OCI-LY3 (cell line): ENCODE results near the gene DAB1.

Source experiments
- H2AFZ ChIP-seq: fragments of 200-600, 300-600 bp; shearing (Covaris generic); 2 replicates; pipeline ENCODE4 v1.6.0; 2014; ENCODE audit warnings: antibody characterized with exemption, low read depth, low read length
- H3K27ac ChIP-seq: fragments of 200-600, 300-600 bp; sonication (generic); 2 replicates; pipeline ENCODE4 v1.5.1; 2014; ENCODE audit warnings: mild to moderate bottlenecking, low read length, moderate library complexity, mixed read lengths
- H3K27me3 ChIP-seq: fragments of 200-600, 300-600 bp; sonication (generic); 2 replicates; pipeline ENCODE4 v1.6.1; 2014; ENCODE audit warnings: low read depth, low read length, mixed read lengths
- H3K36me3 ChIP-seq: fragments of 200-600, 300-600 bp; sonication (generic); replicated peaks from 2 replicates; pipeline ENCODE3; 2014; ENCODE audit warnings: low read depth, low read length, mixed read lengths
- H3K4me1 ChIP-seq: fragments of 300-600, 200-600 bp; sonication (generic); 2 replicates; pipeline ENCODE4 v1.6.1; 2014; ENCODE audit warnings: low read length, mixed read lengths
- H3K4me2 ChIP-seq: fragments of 200-600, 300-600 bp; sonication (generic); 2 replicates; pipeline ENCODE4 v1.6.1; 2014; ENCODE audit warnings: low read length, mixed read lengths
- H3K4me3 ChIP-seq: fragments of 300-600, 200-600 bp; sonication (generic); 2 replicates; pipeline ENCODE4 v1.5.1; 2014; ENCODE audit warnings: antibody characterized with exemption, mild to moderate bottlenecking, low read length, moderate library complexity
- H3K79me2 ChIP-seq: fragments of 300-600, 200-600 bp; shearing (Covaris generic); 2 replicates; pipeline ENCODE4 v1.6.1; 2014; ENCODE audit warnings: mild to moderate bottlenecking, low read length, mixed read lengths
- H3K9ac ChIP-seq: fragments of 300-600, 200-600 bp; shearing (Covaris generic); 2 replicates; pipeline ENCODE4 v1.6.0; 2014; ENCODE audit warnings: mild to moderate bottlenecking, low read length, moderate library complexity
- H3K9me3 ChIP-seq: fragments of 200-600, 300-600 bp; shearing (Covaris generic); 2 replicates; pipeline ENCODE4 v1.6.1; 2014; ENCODE audit warnings: low read length, mixed read lengths; ENCODE audit not compliant: insufficient read depth
- H4K20me1 ChIP-seq: fragments of 200-600, 300-600 bp; sonication (generic); 2 replicates; pipeline ENCODE4 v1.6.1; 2016; ENCODE audit warnings: low read length, mixed read lengths; ENCODE audit not compliant: insufficient read depth
- EZH2phosphoT487 ChIP-seq: fragments of 200-600 bp; shearing (Covaris generic); IDR thresholded peaks from 2 replicates; pipeline ENCODE4 v1.6.1; 2018; ENCODE audit warnings: antibody characterized with exemption, mixed run types, low read depth
- TF ChIP-seq, protein P1 (sequence below): fragments of 200-600, 300-600 bp; sonication (generic); IDR thresholded peaks from 2 replicates; pipeline ENCODE4 v1.5.1; 2014; ENCODE audit warnings: antibody characterized with exemption, low read length, low read depth

DAB1 gene

DNA sequence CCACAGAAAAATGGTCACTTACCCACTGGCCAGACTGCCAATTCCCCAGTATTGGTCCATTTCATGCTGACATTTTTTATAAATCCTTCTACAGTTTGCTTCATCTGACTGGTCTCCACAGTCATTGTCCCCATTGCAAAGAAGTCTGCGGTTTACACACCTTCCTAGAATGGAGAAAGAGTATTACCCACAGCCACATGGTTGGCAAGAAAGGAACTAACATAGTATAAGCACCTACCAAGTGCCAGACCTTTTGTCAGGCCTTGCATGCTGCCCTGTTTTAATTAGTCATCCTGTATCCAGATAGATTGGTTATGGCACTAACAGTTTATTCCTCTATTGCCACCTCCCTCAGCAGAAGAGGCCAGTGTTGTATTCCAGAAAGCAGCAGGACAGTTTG is 469.2 kb downstream of the DAB1 start:
- H3K27ac ChIP-seq: no peak overlapping the region
- H2AFZ ChIP-seq: no peak overlapping the region
- H3K4me2 ChIP-seq: no peak overlapping the region
- no peaks in the 10 kb centered on the region for H3K4me1 ChIP-seq
- H3K9ac ChIP-seq: no peak overlapping the region
- H3K4me3 ChIP-seq: no peak overlapping the region
- no peaks in the 10 kb centered on the region for H3K79me2 ChIP-seq
- H3K27me3 ChIP-seq: no peaks in the 10 kb centered on the region
- H3K9me3 ChIP-seq: no peaks in the 10 kb centered on the region
- no peaks in the 10 kb centered on the region for H3K36me3 ChIP-seq
- no peaks in the 10 kb centered on the region for H4K20me1 ChIP-seq
- TF ChIP-seq EZH2phosphoT487: no peak
- TF ChIP-seq, protein P1, sequence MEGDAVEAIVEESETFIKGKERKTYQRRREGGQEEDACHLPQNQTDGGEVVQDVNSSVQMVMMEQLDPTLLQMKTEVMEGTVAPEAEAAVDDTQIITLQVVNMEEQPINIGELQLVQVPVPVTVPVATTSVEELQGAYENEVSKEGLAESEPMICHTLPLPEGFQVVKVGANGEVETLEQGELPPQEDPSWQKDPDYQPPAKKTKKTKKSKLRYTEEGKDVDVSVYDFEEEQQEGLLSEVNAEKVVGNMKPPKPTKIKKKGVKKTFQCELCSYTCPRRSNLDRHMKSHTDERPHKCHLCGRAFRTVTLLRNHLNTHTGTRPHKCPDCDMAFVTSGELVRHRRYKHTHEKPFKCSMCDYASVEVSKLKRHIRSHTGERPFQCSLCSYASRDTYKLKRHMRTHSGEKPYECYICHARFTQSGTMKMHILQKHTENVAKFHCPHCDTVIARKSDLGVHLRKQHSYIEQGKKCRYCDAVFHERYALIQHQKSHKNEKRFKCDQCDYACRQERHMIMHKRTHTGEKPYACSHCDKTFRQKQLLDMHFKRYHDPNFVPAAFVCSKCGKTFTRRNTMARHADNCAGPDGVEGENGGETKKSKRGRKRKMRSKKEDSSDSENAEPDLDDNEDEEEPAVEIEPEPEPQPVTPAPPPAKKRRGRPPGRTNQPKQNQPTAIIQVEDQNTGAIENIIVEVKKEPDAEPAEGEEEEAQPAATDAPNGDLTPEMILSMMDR: no peak

DNA sequence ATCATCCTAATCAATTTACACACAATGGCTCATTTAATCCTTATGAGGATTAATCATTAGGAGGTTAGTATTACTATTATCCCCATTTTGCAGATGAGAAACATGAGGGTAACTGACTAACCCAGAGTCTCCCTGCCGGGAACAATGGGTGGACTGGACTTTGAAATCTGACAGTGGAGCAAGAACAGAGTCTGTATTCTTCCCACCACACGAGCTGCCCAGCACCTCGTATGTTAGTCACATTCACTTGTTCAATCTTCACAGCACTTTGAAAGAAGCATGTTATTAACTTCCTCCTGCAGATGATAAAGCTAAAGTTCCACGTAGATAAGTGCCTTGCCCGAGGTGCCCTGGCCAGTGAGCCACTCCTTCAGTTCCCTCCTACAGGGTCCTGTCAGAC is 470.5 kb downstream of the DAB1 start:
- no peak overlapping the region for H3K9ac ChIP-seq
- H3K4me3 ChIP-seq: no peak overlapping the region
- no peaks in the 10 kb centered on the region for H4K20me1 ChIP-seq
- H3K27ac ChIP-seq: no peak overlapping the region
- H3K4me1 ChIP-seq: peaks cover 2% of the 10 kb centered on the region; the same call in 1 of the 2 replicates
- no peaks in the 10 kb centered on the region for H3K79me2 ChIP-seq
- no peak overlapping the region for H2AFZ ChIP-seq
- H3K4me2 ChIP-seq: no peak overlapping the region
- H3K27me3 ChIP-seq: no peaks in the 10 kb centered on the region
- no peaks in the 10 kb centered on the region for H3K9me3 ChIP-seq
- H3K36me3 ChIP-seq: no peaks in the 10 kb centered on the region
- TF ChIP-seq EZH2phosphoT487: no peak
- TF ChIP-seq, protein P1: no peak

DNA sequence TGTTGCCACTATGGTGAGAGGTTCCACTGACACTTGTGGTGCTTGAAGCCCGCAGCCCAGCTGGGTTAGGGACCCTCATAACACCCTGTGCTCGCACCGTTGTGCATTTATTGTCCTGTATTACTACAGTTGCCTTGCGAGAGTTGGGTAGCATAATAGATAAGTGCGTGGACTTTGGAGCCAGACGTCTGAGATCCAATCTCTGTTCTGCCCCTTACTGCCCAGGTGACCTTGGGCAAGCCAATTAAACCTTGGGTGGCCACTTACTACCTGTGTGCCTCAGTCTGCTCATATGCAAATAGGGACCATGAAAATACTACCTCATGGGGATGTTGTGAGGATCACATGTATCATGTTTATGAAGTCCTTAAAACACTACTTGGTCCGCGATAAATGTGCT is 471.4 kb downstream of the DAB1 start:
- H3K4me3 ChIP-seq: no peak overlapping the region
- H3K9ac ChIP-seq: no peak overlapping the region
- H3K79me2 ChIP-seq: no peaks in the 10 kb centered on the region
- no peak overlapping the region for H2AFZ ChIP-seq
- H4K20me1 ChIP-seq: no peaks in the 10 kb centered on the region
- H3K27ac ChIP-seq: no peak overlapping the region
- H3K4me1 ChIP-seq: peaks cover 8% of the 10 kb centered on the region; the same call in 1 of the 2 replicates
- H3K9me3 ChIP-seq: no peaks in the 10 kb centered on the region
- H3K4me2 ChIP-seq: no peak overlapping the region
- TF ChIP-seq EZH2phosphoT487: no peak
- TF ChIP-seq, protein P1: no peak
- H3K36me3 ChIP-seq: no peaks in the 10 kb centered on the region
- no peaks in the 10 kb centered on the region for H3K27me3 ChIP-seq

DNA sequence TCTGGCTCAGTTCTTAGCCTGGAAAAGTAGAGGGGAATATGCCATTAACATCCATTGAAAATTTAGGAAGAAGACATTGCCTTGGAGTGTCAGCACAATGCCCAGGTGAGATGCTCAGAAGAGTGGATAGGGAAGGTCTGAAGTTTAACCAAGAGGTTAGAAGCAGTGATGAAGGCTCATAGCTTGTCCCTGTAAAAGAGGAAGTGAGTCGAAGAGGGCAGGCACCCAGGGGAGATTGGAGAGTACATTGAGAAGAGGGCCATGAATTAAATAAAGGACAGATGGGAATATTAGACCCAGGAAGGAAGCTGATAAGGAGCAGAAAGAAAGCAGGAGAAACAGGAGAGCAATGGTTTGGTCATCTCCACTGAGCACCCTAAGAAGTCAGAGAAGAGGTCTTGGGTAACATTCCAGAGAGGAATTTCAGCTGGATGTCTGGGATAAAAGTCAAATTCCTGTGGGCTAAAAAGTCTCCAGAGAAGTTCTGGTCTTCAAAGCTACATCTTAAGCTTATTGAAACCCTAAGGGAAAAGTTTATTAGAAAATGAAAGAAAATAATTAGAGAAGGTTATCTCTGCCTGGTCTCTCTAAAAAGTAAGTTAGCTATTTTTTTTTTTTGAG is 475.3 kb downstream of the DAB1 start:
- no peak overlapping the region for H3K27ac ChIP-seq
- H3K9me3 ChIP-seq: no peaks in the 10 kb centered on the region
- TF ChIP-seq, protein P1: no peak
- TF ChIP-seq EZH2phosphoT487: no peak
- no peak overlapping the region for H3K4me2 ChIP-seq
- H2AFZ ChIP-seq: no peak overlapping the region
- no peak overlapping the region for H3K9ac ChIP-seq
- peaks cover 8% of the 10 kb centered on the region; the same call in 1 of the 2 replicates for H3K4me1 ChIP-seq
- no peaks in the 10 kb centered on the region for H3K79me2 ChIP-seq
- no peaks in the 10 kb centered on the region for H3K27me3 ChIP-seq
- no peaks in the 10 kb centered on the region for H3K36me3 ChIP-seq
- no peaks in the 10 kb centered on the region for H4K20me1 ChIP-seq
- H3K4me3 ChIP-seq: no peak overlapping the region
